T-helper 2 cell treated with Interferon-gamma antibody and Interleukin-4, amounts not matched to agents 5 μg/mL and 100 μg/mL, for 36 hours (primary cell): ENCODE results near the gene PRL.

ENCODE experiments used
- DNase-seq: peaks from one replicate; pipeline ENCODE4 v3.0.0; 2021; ENCODE audit warnings: low spot score
- H3K27ac Mint-ChIP-seq: one replicate; pipeline ENCODE4 v1.8.0; 2021; ENCODE audit warnings: mild to moderate bottlenecking, mixed read lengths
- H3K27me3 Mint-ChIP-seq: one replicate; pipeline ENCODE4 v1.8.0; 2021; ENCODE audit warnings: low read depth, mixed read lengths
- H3K36me3 Mint-ChIP-seq: one replicate; pipeline ENCODE4 v1.8.0; 2021; ENCODE audit warnings: low read depth, mixed read lengths
- H3K4me1 Mint-ChIP-seq: one replicate; pipeline ENCODE4 v1.8.0; 2021; ENCODE audit warnings: low read depth, mixed read lengths
- H3K4me3 Mint-ChIP-seq: one replicate; pipeline ENCODE4 v1.8.0; 2022; ENCODE audit warnings: mild to moderate bottlenecking, moderate library complexity, mixed read lengths
- H3K9me3 Mint-ChIP-seq: one replicate; pipeline ENCODE4 v1.8.0; 2021; ENCODE audit warnings: mixed read lengths

PRL gene

GRCh38 chr6:22313796-22314195 lies 17.0 kb upstream of the PRL start:
- Mint-ChIP-seq H3K4me1 (no peaks in the 10 kb centered on the region), H3K36me3 (no peaks in the 10 kb centered on the region), H3K27me3 (no peaks in the 10 kb centered on the region), H3K9me3 (peaks cover 25% of the 10 kb centered on the region), H3K4me3 (no peak overlapping the region), H3K27ac (no peak overlapping the region)
- no peak for DNase-seq

DNA sequence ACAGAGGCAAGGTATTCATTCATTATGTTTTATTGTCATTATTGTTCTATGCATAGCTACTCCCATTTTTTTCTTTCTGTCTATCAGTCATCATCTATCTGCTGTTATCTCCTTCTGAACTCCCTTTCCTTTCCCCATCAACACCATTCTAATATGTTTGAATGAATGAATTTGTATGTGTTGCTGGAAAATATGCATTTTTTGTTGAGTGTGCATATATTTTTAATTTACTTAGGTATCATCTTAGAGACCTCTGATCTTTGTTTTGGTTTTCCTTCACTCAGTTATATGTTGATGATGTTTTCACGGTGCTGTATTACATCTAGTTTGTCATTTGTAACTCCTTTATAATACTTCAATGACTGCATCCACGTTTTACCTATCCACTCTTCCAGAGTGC lies 12.1 kb upstream of the PRL start:
- DNase-seq = no peak
- Mint-ChIP-seq H3K4me1 (no peaks in the 10 kb centered on the region), H3K4me3 (no peak overlapping the region), H3K36me3 (no peaks in the 10 kb centered on the region), H3K27me3 (no peaks in the 10 kb centered on the region), H3K27ac (no peak overlapping the region), H3K9me3 (peaks cover 12% of the 10 kb centered on the region)

DNA sequence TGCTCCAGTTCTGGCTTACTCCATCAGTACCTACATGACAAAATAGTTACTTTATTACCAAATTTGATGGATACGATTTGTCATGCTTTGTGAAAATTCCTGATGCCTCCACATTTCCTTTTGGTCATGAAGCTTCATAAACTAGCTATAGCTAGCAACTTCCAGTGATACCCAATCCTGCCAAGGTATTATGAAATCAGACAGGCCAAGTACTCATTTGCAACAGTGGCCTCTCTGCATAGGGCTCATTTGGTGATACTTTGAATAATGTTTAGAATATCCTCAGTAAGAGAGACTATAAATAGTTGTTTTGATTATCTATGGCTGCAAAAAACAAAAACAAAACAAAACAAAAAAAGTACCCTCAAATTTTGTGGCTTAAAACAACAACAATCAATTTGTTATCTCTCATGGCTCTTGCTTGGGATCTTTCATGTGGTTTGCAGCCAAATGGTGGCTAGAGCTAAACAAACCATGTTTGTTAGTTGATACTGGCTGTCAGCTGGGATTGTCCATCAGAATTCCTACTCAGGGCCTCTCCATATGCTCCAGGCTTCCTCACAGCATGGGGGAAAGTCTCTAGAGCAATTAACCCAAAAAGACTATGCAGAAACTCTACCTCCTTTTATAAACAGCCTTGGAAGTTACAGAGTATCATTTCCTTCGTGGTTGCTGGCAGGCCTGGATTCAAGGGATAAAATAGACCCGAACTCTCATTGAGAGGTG lies 10.1 kb upstream of the PRL start:
- DNase-seq = no peak
- H3K4me1 Mint-ChIP-seq = no peaks in the 10 kb centered on the region
- no peak overlapping the region for H3K4me3 Mint-ChIP-seq
- no peaks in the 10 kb centered on the region for H3K36me3 Mint-ChIP-seq
- H3K27ac Mint-ChIP-seq = no peak overlapping the region
- H3K9me3 Mint-ChIP-seq = peaks cover 7% of the 10 kb centered on the region
- H3K27me3 Mint-ChIP-seq = no peaks in the 10 kb centered on the region

DNA sequence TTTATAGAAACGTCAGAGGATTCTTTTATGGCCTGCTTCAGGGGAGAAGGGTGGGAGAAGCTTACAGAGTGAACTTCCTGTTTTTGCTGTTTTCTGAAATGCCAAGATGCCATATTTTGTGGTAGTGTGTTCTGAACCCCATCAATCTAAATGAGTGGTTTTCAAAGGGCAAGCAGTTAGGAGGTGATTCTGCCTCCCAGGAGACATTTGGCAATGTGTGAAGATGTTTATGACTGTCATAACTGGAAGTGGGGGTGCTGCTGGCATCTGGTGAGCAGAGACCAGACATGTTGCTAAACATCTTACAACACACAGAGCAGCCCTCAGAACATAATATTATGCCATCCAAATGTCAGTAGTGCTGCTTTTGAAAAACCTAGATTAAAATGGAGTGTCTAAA lies 6.0 kb upstream of the PRL start:
- no peaks in the 10 kb centered on the region for H3K27me3 Mint-ChIP-seq
- DNase-seq = no peak
- no peak overlapping the region for H3K4me3 Mint-ChIP-seq
- no peak overlapping the region for H3K27ac Mint-ChIP-seq
- no peaks in the 10 kb centered on the region for H3K4me1 Mint-ChIP-seq
- no peaks in the 10 kb centered on the region for H3K9me3 Mint-ChIP-seq
- no peaks in the 10 kb centered on the region for H3K36me3 Mint-ChIP-seq

- Mint-ChIP-seq H3K36me3 (no peaks in the 10 kb centered on the region), H3K4me3 (no peak overlapping the region), H3K9me3 (no peaks in the 10 kb centered on the region), H3K27me3 (no peaks in the 10 kb centered on the region), H3K27ac (no peak overlapping the region), H3K4me1 (no peaks in the 10 kb centered on the region)
- DNase-seq = no peak
Observed at GRCh38 chr6:22300273-22300998, 3.6 kb upstream of the PRL start.

DNA sequence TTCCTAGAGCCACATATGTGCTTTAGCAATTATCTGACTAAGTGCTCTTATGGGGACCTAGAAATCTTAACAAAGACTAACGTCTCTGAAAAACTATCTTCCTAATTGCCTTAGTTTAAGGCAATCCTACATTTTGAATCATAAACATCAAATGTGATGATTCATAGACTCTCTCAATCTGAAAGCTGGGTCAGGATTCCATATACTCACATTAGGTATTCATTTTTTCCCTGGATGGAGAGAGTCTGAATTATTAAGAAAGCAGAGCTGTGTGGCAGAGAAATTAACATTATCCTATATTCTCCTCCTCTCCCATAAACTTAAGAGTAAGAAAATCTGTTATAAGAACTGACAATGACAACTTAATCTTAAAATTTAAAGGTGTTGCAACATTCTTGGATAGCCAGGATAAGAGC lies 1.6 kb upstream of the PRL start:
- no peaks in the 10 kb centered on the region for H3K4me1 Mint-ChIP-seq
- H3K27me3 Mint-ChIP-seq = no peaks in the 10 kb centered on the region
- H3K36me3 Mint-ChIP-seq = no peaks in the 10 kb centered on the region
- no peaks in the 10 kb centered on the region for H3K9me3 Mint-ChIP-seq
- DNase-seq = no peak
- H3K4me3 Mint-ChIP-seq = no peak overlapping the region
- H3K27ac Mint-ChIP-seq = no peak overlapping the region

DNA sequence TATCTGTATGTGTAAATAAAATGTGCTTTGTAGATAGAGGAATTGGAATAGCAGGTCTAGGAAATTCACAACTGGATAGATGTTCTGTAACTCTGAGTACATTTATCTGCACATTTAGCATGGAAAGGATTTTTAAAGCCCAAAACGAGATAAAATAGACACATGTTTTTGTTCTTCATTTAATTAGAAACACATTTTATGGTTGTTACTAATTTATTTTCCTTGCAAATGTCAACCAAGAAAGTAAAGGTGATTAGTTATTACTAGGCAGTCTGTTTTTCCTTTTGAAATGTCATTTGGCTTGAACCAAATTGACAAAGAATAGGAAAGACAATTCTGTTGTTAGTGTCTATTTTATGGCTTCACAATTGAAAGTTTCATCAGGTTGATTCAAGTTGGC lies 769 bp downstream of the PRL start:
- Mint-ChIP-seq H3K27ac (no peak overlapping the region), H3K27me3 (no peaks in the 10 kb centered on the region), H3K4me1 (no peaks in the 10 kb centered on the region), H3K36me3 (no peaks in the 10 kb centered on the region), H3K4me3 (no peak overlapping the region), H3K9me3 (no peaks in the 10 kb centered on the region)
- no peak for DNase-seq

- Mint-ChIP-seq H3K4me1 (no peaks in the 10 kb centered on the region), H3K36me3 (no peaks in the 10 kb centered on the region), H3K27me3 (no peaks in the 10 kb centered on the region), H3K27ac (no peak overlapping the region), H3K9me3 (no peaks in the 10 kb centered on the region), H3K4me3 (no peak overlapping the region)
- no peak for DNase-seq
Observed at GRCh38 chr6:22295145-22295544, 1.7 kb downstream of the PRL start.

- Mint-ChIP-seq H3K4me1 (no peaks in the 10 kb centered on the region), H3K4me3 (no peak overlapping the region), H3K27ac (no peak overlapping the region), H3K36me3 (no peaks in the 10 kb centered on the region), H3K27me3 (no peaks in the 10 kb centered on the region), H3K9me3 (no peaks in the 10 kb centered on the region)
- no peak for DNase-seq
Observed at GRCh38 chr6:22294301-22294700, 2.5 kb downstream of the PRL start.

GRCh38 chr6:22290045-22290444 lies 6.8 kb downstream of the PRL start:
- Mint-ChIP-seq H3K27me3 (no peaks in the 10 kb centered on the region), H3K27ac (no peak overlapping the region), H3K4me3 (no peak overlapping the region), H3K9me3 (no peaks in the 10 kb centered on the region), H3K4me1 (no peaks in the 10 kb centered on the region), H3K36me3 (no peaks in the 10 kb centered on the region)
- DNase-seq = no peak

DNA sequence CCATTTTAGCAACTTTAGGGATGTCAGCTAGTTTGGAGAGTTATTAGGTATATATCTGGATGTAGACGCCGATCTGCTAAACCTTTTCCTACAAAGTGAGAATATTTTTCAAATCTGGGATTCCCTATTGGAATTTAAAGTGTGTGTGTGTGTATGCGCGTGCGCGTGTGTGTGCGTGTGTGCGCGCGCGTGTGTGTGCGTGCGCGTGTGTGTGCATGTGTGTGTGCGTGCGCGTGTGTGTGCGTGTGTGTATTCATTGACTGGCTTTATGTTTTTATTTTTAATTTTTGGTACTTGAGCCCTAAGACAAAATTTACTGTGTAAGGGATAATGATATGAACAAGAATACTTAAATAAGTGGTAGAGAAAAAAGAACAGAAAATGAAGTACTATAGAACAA lies 8.1 kb downstream of the PRL start:
- Mint-ChIP-seq H3K4me1 (no peaks in the 10 kb centered on the region), H3K9me3 (no peaks in the 10 kb centered on the region), H3K36me3 (no peaks in the 10 kb centered on the region), H3K27ac (no peak overlapping the region), H3K27me3 (no peaks in the 10 kb centered on the region), H3K4me3 (no peak overlapping the region)
- DNase-seq = no peak

DNA sequence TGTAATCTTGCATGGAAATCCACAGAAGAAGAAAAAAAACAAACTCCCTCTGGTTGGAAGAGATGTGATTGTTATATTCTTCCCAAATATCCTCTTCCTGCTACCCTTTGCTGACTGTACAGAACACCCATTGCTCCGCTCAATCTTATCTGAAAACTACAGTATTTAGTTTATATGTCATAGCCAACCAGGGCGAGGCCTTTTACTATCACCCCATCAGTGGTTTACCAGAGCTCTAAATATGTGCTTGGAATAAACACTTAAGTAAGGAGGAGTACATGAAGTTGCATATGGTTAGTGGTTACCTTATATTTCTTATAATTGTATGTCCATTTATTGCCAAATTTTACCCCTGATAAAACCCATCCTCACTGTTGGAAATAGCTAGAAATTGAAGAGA lies 12.2 kb downstream of the PRL start:
- Mint-ChIP-seq H3K36me3 (no peaks in the 10 kb centered on the region), H3K9me3 (no peaks in the 10 kb centered on the region), H3K4me1 (no peaks in the 10 kb centered on the region), H3K4me3 (no peak overlapping the region), H3K27ac (no peak overlapping the region), H3K27me3 (no peaks in the 10 kb centered on the region)
- DNase-seq = no peak

- Mint-ChIP-seq H3K27ac (no peak overlapping the region), H3K27me3 (no peaks in the 10 kb centered on the region), H3K4me1 (no peaks in the 10 kb centered on the region), H3K36me3 (no peaks in the 10 kb centered on the region), H3K4me3 (no peak overlapping the region), H3K9me3 (peaks cover 5% of the 10 kb centered on the region)
- DNase-seq = no peak
Observed at GRCh38 chr6:22281341-22282085, 15.3 kb downstream of the PRL start.

DNA sequence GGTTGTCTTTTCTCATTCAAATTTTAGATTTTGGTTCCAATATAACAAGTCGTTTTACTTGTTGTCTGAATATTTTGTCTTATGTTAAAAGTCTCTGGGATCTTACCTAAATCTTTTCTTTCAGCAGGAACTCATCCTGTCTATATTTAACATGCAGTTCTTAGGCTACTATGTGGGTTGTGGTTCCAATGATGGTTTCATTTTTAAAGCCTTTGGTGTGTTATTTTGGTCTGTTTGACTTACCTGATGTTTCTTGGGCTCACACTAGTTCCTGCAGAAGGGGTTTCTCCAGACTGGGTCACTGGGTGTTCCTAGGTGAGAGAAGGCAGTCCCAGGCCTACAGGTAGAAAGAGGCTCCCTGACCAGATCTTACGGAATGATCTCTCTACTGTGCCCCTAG lies 17.4 kb downstream of the PRL start:
- no peaks in the 10 kb centered on the region for H3K27me3 Mint-ChIP-seq

More for the DNA sequence above, 17.4 kb downstream of the PRL start:
- H3K4me1 Mint-ChIP-seq = no peaks in the 10 kb centered on the region
- H3K36me3 Mint-ChIP-seq = no peaks in the 10 kb centered on the region
- H3K9me3 Mint-ChIP-seq = peaks cover 14% of the 10 kb centered on the region
- no peak overlapping the region for H3K27ac Mint-ChIP-seq
- DNase-seq = no peak
- no peak overlapping the region for H3K4me3 Mint-ChIP-seq
